Measurements from ENCODE around the gene RAD18.

Gene RAD18

GRCh38 chr3:8964436-8965370 lies 1.4 kb upstream of the RAD18 start:
- DNase-seq (ENCODE audit: low spot score) = no peak

DNA sequence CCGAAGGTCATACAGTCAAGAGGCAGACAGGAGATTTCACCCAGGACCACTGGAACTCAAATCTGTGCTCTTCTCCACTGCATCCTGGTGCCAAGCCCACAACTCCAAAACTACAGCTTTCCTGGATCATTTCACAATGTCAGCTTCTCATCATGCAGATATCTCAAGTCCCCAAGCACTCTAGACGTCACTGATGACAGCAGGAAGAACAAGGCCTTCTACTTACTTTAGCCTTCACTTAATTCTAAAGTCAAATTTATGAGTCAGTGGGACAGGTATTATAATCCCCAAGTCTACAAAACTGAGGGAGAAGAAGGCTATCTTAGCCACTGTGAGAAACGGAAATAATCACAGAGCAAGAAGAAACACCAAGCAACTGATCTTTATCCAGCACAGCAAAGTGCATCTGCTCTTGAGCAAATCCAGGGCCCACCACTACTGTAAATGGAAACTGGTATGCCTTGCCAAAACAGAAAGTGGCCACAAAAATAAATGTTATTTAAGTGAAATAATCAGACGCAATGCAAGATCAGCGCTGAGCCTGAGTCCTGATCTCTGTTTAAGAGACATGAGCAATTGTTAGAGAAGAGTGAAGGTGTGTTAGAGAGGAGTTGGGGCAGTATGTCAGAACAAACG lies 928 bp downstream of the RAD18 start:
- DNase-seq (ENCODE audit: low spot score) = no peak

GRCh38 chr3:8959668-8960067 lies 3.6 kb downstream of the RAD18 start:
- DNase-seq (ENCODE audit: low spot score) = no peak

DNA sequence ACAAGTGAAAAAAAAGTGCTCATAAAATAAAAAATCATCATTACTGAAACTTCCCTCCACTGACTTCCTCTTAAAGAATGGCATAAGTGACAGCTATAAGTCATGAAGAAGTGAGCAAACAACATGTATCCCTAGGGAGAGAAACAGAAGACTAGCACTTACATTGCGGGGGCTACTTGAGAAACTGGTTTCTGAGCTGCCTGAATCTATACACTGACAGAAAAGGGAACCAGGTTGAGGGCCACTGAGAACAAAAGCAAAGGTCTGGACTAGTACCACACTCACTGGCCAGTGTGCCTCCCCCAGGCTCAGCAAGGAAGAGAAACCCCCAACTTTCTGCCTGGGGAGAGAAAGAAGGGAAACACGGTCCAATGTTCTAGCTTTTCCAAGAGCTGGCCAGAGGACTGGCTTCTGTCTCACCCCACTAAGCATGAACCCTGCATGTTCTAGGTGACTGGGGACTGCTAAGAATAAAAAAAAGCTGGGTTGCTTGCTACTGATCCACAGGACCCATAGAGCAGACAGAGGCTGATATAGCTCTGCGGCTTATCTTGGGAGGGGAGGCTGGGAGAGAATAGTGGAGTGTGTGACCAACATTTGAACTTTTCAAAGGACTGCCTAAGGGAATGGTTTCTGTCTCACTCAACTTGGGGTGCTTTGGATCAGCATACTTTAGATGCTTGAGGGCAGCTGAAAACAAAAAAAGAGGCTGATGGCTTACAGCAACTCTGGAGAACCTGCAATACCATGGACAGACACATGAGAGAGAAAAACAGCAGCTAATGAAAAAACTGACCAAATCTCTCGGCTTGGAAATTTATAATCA lies 8.1 kb downstream of the RAD18 start:
- peak; percentile 79 for DNase-seq (ENCODE audit: low spot score)

DNA sequence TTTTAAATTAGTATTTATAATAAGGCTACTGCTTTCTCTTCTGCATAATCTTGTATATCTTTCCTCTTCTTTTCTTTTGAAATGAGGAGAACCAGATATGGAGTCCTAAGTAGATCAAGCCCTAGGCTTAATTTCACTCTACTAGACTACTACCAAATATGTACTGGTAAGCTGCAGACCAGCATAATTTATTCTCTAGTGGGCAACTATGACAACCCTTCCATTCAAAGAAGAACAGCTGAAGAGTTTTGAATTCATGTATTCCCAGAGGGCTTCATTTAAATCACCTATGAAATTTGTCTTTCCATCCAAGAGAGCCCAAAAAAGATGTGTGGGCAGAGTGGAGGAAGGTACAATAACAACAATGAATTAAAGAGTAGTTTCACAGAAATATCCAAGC lies 10.0 kb downstream of the RAD18 start:
- DNase-seq (ENCODE audit: low spot score) = no peak

DNA sequence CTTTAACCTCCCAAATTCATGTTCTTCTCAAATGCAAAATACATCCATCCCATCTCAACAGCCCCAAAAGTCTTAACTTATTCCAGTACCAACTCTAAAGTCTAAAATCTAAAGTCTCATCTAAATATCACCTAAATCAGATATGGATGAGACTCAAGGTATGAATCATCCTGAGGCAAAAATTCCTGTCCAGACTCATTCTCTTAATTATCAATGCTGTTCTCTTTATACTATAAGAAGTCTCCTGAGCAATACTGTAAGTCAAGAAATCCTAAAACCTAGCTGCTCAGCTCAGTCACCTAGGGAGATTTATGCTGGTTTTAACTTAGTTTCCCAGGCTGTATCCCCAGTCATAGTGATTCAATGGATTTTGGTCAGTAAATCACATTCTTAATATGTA lies 11.1 kb downstream of the RAD18 start:
- DNase-seq (ENCODE audit: low spot score) = no peak

DNA sequence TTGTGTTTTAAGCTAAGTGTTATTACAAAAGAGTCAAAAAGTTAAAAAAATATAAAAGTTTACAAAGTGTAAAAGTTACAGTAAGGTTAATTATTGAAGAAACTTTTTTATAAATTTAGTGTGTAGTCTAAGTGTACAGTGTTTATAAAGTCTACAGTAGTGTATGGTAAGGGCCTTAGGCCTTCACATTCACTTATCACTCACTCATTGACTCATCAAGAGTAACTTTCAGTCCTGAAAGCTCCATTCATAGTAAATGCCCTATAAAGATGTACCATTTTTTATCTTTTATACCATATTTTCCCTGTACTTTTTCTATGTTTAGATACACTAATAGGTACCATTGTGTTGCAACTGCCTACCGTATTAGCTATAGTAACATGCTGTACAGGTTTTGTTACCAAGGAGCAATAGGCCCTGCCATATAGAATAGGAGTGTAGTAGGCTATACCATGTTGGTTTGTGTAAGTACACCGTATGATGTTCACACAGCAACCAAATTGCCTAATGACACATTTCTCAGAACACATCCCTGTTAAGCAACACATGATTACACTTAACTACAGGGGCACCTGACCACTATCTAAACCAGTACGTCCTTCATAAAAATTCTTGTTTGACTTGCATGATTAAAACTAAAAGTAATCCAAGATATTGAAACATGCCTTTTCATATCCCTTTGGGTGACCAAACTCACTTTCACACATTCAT lies 17.2 kb downstream of the RAD18 start:
- no peak for DNase-seq (ENCODE audit: low spot score)

- DNase-seq (ENCODE audit: low spot score) = no peak
Measured at GRCh38 chr3:8942746-8943488, 20.4 kb downstream of the RAD18 start.

- no peak for DNase-seq (ENCODE audit: low spot score)
Measured at GRCh38 chr3:8942115-8942514, 21.2 kb downstream of the RAD18 start.

- no peak for DNase-seq (ENCODE audit: low spot score)
Measured at GRCh38 chr3:8938021-8938420, 25.3 kb downstream of the RAD18 start.

- no peak for DNase-seq (ENCODE audit: low spot score)
Measured at GRCh38 chr3:8937064-8938020, 25.9 kb downstream of the RAD18 start.

- no peak for DNase-seq (ENCODE audit: low spot score)
Measured at GRCh38 chr3:8932507-8932906, 30.8 kb downstream of the RAD18 start.

- no peak for DNase-seq (ENCODE audit: low spot score)
Measured at GRCh38 chr3:8931342-8931741, 31.9 kb downstream of the RAD18 start.

- no peak for DNase-seq (ENCODE audit: low spot score)
Measured at GRCh38 chr3:8929860-8930259, 33.4 kb downstream of the RAD18 start.

- DNase-seq (ENCODE audit: low spot score) = no peak
Measured at GRCh38 chr3:8914491-8914890, 48.8 kb downstream of the RAD18 start.

GRCh38 chr3:8911781-8912180 lies 51.5 kb downstream of the RAD18 start:
- DNase-seq (ENCODE audit: low spot score) = no peak

- no peak for DNase-seq (ENCODE audit: low spot score)
Measured at GRCh38 chr3:8909160-8909559, 54.1 kb downstream of the RAD18 start.

DNA sequence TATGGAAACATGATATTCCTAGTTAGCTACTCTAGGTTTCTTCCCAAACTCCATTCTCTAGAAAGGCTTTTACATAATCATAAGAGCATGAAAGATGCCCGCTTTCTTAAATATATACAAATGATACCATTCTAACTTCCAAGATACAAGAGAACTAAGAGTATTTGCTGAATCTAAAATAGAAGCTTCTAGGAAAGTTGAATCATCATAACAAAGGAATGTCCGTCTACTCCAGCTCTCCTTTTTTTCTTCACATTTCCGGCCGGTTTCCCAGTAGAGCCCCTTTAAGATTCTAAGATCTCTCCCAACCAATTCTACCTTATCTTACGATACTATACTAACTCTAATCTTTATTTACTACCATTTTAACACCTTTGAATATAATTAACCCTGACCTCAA lies 60.1 kb downstream of the RAD18 start:
- no peak for DNase-seq (ENCODE audit: low spot score)

- DNase-seq (ENCODE audit: low spot score) = no peak
Measured at GRCh38 chr3:8900869-8901268, 62.4 kb downstream of the RAD18 start.

GRCh38 chr3:8899876-8900460 lies 63.3 kb downstream of the RAD18 start:
- no peak for DNase-seq (ENCODE audit: low spot score)
